Heart left ventricle (tissue), 13 donors: ENCODE measurements around the gene NDUFC1.

ENCODE experiments used
- CTCF ChIP-seq, 12 donors: fragments of 200-600 bp; sonication (generic) in 4 of 12; IDR thresholded peaks; one replicate each; pipeline versions ENCODE4 v1.5.0 to v1.8.0; 2018 to 2022; ENCODE audit warnings: antibody characterized with exemption in 12 of 12, mild to moderate bottlenecking in 5 of 12
- POLR2A ChIP-seq, 2 donors: fragments of 450-650 bp; IDR thresholded peaks; one replicate each; pipeline ENCODE4 v1.6.1; 2017; ENCODE audit warnings: antibody characterized with exemption in 2 of 2, mild to moderate bottlenecking in 2 of 2, moderate library complexity in 2 of 2
- donor health status: ischemic (EF 13 %, LVEDD 7.1; RV severe dilation, severe dysfunction).
- donor health status: DM: no; HTN: yes; CAD: no.
- donor health status: DM: no; HTN: no; CAD: no.
- donor health status: ischemic (EF 25% LVEDD 6.9; RV normal size, moderate dysfunction).
- donor health status: ischemic (EF 25% LVEDD 5.7; RV mildly dilated, moderate dysfunction).
- donor health status: ischemic (EF 35%, LVEDD 5.7; RV mildly dilated, moderate dysfunction).
- donor health status: nonischemic (EF 11% LVEDD 7.7; RV severe dilation, severe dysfunction).
- donor health status: DM: yes; HTN: yes; CAD: no.
- donor health status: PGD.
- donor health status: ischemic (EF 29% LVEDD 5.4; RV normal size, mild dysfunction).
- donor health status: nonischemic (EF 23%, LVEDD 6.1; RV moderate dilation, normal function).

DNA sequence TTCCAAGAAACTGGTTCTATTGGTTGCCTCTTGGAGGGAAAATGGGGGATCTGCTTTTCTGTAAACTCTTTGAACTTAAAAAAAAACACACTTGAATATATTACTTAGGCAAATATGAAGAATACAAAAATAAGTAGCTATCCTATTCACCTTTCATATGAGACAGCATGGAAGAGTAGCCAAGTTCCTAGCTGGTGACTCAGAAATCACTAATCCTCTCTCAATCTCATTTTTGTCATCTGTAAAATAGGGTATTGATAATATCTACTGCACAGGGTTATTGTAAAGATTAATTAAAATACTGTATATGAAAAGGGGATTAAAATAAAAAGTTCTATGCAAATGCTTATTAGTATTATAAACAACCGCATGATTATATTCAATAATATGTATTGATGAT is 35.0 kb downstream of the NDUFC1 start:
- TF ChIP-seq POLR2A (IDR thresholded peaks at IDR 0.05) (no peak), CTCF (IDR thresholded peaks at IDR 0.05) (no peak)
